ENCODE data around the gene RAB32.

Gene RAB32

GRCh38 chr6:146602526-146602925, 58.9 kb downstream of the RAB32 start:
- no peaks in the 10 kb centered on the region for H4K20me1 ChIP-seq (ENCODE audit: insufficient read depth, low read length)
- no peaks in the 10 kb centered on the region for H3K27me3 ChIP-seq (ENCODE audit: insufficient read depth, low read length, poor library complexity)
- H3K4me2 ChIP-seq (ENCODE audit: insufficient read depth, low read length) = no peak overlapping the region
- no peak overlapping the region for H2AFZ ChIP-seq (ENCODE audit: low read depth, low read length)
- no peak for ATAC-seq (ENCODE audit: insufficient read depth, low read depth)
- H3K9me3 ChIP-seq (ENCODE audit: insufficient read depth, low read length, severe bottlenecking) = no peaks in the 10 kb centered on the region
- no peak overlapping the region for H3K4me3 ChIP-seq (ENCODE audit: low read depth in 1 of 2, low read length in 2 of 2)
- TF ChIP-seq EZH2 (IDR thresholded peaks at IDR 0.05; ENCODE audit: borderline replicate concordance, low read depth, low read length, severe bottlenecking) (no peak), CTCF (IDR thresholded peaks at IDR 0.05; ENCODE audit: borderline replicate concordance, extremely low read depth, low read length, poor library complexity, severe bottlenecking) (no peak)
- H3K9ac ChIP-seq (ENCODE audit: low read depth, low read length) = no peak overlapping the region
- H3K79me2 ChIP-seq (ENCODE audit: insufficient read depth, low read length) = no peaks in the 10 kb centered on the region
- no peaks in the 10 kb centered on the region for H3K36me3 ChIP-seq (ENCODE audit: insufficient read depth, low read length)
- H3K27ac ChIP-seq (ENCODE audit: low read length) = no peak overlapping the region
- no peaks in the 10 kb centered on the region for H3K4me1 ChIP-seq (ENCODE audit: insufficient read depth, low read length)
- no peak for DNase-seq
